C4-2B (cell line): Measurements from ENCODE around the gene UPK3BL1.
"Not testable (repeated sequence)": the region's sequence is repeated elsewhere in the genome, so short reads cannot be mapped to it uniquely, and the experiment has no call there.

Source experiments
- ZFX ChIP-seq: fragments of 450-650 bp; IDR thresholded peaks from 2 replicates; pipeline ENCODE4 v1.6.1; 2017
- TF ChIP-seq, protein P1 (sequence below): fragments of 450-650 bp; conservative IDR thresholded peaks from 2 replicates; pipeline ENCODE4 v1.5.1; 2017; ENCODE audit warnings: mild to moderate bottlenecking

DNA sequence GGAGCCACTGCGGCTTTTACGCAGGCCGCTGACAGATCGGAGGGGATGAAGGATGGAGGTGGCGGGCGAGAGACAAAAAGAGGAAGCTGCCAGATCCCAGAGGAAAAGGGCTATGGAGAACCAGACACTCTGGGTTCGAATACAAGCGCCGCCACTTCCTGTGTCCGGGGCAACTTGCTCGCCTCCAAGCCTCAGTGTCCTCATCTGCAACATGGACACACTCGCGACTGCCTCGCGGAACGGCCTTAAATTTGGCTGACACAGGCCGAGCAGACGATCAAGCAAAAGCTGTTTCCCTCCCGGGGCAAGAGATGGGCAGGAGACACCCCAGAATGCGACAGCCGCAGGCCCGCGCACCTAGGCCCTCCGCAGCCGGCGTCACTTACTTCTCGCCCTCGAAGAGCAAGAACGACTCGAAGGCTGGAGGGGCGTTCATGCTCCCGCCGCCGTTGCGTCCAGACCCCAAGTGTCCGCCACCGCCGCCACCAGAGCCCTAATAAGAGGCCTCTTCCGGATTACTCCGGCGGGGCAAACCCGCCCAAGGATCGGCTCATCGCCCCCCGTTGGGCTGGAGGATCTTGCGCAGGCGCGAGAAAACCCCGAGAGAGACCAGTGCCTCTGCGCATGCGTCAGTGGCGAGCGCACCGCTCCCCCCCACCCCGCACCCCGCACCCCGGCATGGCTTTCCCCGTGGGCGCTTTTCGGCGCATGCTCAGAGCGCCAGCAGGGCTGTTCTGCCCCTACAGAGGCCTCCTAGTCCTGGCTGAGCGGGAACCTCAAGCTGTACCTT lies 28.8 kb upstream of the UPK3BL1 start, which contains the start of gene POLR2J2:
- TF ChIP-seq, protein P1, sequence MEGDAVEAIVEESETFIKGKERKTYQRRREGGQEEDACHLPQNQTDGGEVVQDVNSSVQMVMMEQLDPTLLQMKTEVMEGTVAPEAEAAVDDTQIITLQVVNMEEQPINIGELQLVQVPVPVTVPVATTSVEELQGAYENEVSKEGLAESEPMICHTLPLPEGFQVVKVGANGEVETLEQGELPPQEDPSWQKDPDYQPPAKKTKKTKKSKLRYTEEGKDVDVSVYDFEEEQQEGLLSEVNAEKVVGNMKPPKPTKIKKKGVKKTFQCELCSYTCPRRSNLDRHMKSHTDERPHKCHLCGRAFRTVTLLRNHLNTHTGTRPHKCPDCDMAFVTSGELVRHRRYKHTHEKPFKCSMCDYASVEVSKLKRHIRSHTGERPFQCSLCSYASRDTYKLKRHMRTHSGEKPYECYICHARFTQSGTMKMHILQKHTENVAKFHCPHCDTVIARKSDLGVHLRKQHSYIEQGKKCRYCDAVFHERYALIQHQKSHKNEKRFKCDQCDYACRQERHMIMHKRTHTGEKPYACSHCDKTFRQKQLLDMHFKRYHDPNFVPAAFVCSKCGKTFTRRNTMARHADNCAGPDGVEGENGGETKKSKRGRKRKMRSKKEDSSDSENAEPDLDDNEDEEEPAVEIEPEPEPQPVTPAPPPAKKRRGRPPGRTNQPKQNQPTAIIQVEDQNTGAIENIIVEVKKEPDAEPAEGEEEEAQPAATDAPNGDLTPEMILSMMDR: not testable (repeated sequence)
- TF ChIP-seq ZFX: not testable (repeated sequence)
